ENCODE measurements around the gene SGSH.

The SGSH gene

DNA sequence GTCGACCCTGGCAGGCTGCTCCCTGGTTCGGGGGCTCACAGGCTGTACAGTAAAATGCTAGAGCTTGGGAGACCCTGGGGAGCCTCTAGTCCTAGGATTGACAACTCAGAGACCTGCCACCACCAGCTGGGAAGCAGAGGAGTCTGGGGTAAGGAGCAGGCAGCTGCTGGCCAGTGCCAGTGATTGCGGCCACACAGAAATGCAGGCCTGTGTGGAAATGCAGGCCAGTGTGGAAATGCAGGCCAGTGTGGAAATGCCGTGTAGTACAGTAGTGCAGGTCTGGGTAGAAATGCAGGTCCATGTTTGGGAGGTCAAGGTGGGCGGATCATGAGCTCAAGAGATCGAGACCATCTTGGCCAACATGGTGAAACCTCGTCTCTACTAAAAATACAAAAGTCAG, 23.5 kb downstream of the SGSH start:
- H3K4me3 ChIP-seq = no peak overlapping the region
- no peaks in the 10 kb centered on the region for H3K9me3 ChIP-seq
- H3K36me3 ChIP-seq = no peaks in the 10 kb centered on the region
- peaks cover 0 to 10% (median 4%) of the 10 kb centered on the region in 4 donors for H3K4me1 ChIP-seq
- TF ChIP-seq, protein P1, sequence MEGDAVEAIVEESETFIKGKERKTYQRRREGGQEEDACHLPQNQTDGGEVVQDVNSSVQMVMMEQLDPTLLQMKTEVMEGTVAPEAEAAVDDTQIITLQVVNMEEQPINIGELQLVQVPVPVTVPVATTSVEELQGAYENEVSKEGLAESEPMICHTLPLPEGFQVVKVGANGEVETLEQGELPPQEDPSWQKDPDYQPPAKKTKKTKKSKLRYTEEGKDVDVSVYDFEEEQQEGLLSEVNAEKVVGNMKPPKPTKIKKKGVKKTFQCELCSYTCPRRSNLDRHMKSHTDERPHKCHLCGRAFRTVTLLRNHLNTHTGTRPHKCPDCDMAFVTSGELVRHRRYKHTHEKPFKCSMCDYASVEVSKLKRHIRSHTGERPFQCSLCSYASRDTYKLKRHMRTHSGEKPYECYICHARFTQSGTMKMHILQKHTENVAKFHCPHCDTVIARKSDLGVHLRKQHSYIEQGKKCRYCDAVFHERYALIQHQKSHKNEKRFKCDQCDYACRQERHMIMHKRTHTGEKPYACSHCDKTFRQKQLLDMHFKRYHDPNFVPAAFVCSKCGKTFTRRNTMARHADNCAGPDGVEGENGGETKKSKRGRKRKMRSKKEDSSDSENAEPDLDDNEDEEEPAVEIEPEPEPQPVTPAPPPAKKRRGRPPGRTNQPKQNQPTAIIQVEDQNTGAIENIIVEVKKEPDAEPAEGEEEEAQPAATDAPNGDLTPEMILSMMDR (IDR thresholded peaks at IDR 0.05) = no peak
- intact Hi-C loops (cut with DNase I; ENCODE audit: low total_unique reads) = loop anchor here (10.0 kb wide), 1 partner anchor 168 kb away; no protein-coding TSS in a partner anchor
- H3K27me3 ChIP-seq = peaks cover 0 to 39% of the 10 kb centered on the region in 2 donors
- DNase-seq = no peak
- H3K27ac ChIP-seq = no peak overlapping the region

DNA sequence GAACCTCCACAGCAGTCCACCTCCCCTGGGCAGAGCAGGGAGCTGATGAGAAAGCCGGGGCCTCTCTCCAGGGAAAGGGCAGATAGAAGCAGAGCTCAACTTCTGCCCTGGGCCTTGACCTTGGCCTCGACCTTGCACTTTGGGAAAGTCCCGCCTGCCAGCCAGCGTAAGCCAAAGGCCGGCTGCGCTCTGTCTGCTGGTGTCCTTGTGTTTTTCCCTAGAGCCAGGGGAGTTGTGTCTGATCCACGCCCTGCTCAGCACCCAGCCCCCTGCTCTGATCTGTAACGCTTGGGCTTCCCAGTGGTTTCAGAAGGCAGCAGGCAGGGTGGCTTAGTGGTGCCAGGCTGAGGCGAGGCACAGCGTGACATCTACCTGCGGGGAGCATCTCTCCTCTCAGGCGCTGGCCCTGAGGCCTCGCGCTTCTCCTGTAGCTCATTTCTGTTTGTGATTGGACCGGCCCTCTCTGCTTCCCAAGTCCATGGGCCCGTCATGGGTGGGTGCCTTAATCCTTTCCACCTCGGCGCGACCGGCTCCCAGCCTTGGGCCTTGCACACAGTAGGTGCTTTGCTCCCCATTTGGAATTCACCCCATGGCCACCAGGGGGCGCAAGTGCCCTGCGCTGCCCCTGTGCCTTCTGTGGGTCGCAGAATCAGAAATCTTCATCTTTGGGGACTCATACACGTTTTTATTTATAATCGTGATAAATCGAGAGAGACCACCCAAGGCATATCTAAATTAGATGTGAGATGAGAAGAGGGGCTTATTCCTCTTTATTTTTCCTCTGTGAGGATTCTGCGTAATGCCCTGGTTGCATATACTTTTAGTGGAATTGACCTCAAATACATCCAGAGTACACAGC, 24.2 kb downstream of the SGSH start:
- intact Hi-C loops (cut with DNase I; ENCODE audit: low total_unique reads) = loop anchor here (10.0 kb wide), 1 partner anchor 169 kb away; no protein-coding TSS in a partner anchor
- TF ChIP-seq, protein P1 (IDR thresholded peaks at IDR 0.05) = peak; percentile 83 to 85
- H3K9me3 ChIP-seq = no peaks in the 10 kb centered on the region
- peaks cover 0 to 15% (median 6%) of the 10 kb centered on the region in 4 donors for H3K4me1 ChIP-seq
- no peak for DNase-seq
- H3K27me3 ChIP-seq = peaks cover 0 to 43% of the 10 kb centered on the region in 2 donors
- no peak overlapping the region for H3K27ac ChIP-seq
- H3K36me3 ChIP-seq = no peaks in the 10 kb centered on the region
- no peak overlapping the region for H3K4me3 ChIP-seq

DNA sequence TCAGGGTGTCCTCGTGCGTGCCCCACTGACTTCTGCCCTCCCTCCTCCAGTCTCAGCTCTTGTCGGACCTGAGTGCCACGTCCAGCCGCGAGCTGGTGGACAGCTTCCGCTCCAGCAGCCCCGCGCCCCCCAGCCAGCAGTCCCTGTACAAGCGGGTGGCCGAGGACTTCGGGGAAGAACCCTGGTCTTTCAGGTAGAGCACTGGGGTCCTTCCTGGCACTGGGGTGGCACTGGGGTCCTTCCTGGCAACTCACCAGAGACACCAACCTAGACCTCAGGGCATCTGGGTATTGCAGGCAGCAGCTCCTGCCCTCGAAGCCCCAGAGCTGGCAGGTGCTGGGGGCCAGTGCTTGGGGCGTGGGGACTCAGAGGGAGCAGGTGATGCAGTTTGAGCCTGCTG, 25.0 kb downstream of the SGSH start:
- no peak overlapping the region for H3K4me3 ChIP-seq
- no peaks in the 10 kb centered on the region for H3K36me3 ChIP-seq
- no peak overlapping the region for H3K27ac ChIP-seq
- H3K4me1 ChIP-seq = peaks cover 0 to 15% (median 6%) of the 10 kb centered on the region in 4 donors
- no peaks in the 10 kb centered on the region for H3K9me3 ChIP-seq
- H3K27me3 ChIP-seq = peaks cover 0 to 47% of the 10 kb centered on the region in 2 donors
- TF ChIP-seq, protein P1 (IDR thresholded peaks at IDR 0.05) = no peak
- intact Hi-C loops (cut with DNase I; ENCODE audit: low total_unique reads) = loop anchor here (10.0 kb wide), 1 partner anchor 170 kb away; no protein-coding TSS in a partner anchor
- DNase-seq = no peak

DNA sequence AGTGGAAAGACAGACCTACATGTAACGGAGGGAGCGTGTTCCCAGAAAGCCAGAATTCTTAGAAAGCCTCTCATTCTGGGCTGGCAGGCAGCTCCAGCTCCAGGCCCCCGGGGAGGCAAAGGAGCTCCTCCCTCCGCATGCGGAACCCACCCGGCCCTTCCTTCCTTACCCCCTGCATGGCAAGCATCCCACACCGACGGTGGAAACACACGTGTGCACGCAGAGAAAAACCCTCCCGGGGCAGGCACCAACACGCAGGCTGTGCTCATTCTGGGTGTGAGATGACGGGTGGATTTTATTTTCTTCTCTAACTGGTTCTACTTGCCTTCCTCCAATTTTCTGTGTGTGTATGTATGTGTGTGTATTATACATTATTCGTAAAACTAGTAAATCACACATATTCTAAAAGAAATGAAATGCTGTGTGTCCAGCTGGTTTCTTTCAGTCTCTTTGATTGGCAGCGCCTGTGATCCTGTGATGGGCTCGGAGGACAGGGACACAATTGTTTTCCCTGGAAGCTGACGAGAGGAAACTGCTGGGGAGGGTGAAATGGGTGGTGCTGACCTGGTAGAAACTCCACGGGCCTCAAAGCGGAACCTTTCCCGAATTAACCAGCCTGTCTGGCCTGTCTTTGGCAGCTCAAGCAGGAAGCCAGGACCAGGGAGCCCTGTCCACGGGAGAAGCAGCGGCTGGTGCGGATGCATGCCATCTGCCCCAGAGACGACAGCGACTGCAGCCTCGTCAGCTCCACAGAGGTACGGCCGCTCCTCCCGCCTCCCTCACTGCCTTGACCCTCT, 28.1 kb downstream of the SGSH start:
- intact Hi-C loops (cut with DNase I; ENCODE audit: low total_unique reads) = loop anchor here (10.0 kb wide), 1 partner anchor 173 kb away; no protein-coding TSS in a partner anchor

DNA sequence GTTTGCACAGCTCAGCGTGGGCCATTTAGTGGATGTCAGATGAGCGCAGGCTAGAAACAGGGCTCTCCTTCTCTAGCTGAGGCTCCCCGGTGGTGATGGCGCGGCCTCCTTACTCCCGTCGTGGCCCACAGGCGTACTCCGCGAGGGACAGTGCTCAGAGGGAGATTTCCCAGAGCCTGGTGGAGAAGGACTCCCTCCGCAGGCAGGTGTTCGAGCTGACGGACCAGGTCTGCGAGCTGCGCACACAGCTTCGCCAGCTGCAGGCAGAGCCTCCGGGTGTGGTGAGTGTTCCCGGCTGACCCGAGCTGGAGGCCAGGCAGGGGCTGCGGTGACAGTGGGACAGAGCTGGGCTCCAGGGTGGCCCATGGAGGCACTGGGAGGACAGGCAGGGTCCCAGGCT, 28.9 kb downstream of the SGSH start:
- peaks cover 0 to 19% (median 10%) of the 10 kb centered on the region in 4 donors for H3K4me1 ChIP-seq
- no peak for DNase-seq
- no peak overlapping the region for H3K27ac ChIP-seq
- H3K36me3 ChIP-seq = no peaks in the 10 kb centered on the region
- no peak overlapping the region for H3K4me3 ChIP-seq
- no peaks in the 10 kb centered on the region for H3K9me3 ChIP-seq
- H3K27me3 ChIP-seq = peaks cover 0 to 69% of the 10 kb centered on the region in 2 donors
- TF ChIP-seq, protein P1 (IDR thresholded peaks at IDR 0.05) = no peak
- intact Hi-C loops (cut with DNase I; ENCODE audit: low total_unique reads) = loop anchor here (10.0 kb wide), 1 partner anchor 174 kb away; no protein-coding TSS in a partner anchor

More for the DNA sequence above, 28.1 kb downstream of the SGSH start:
- Histone ChIP-seq H3K27ac (no peak overlapping the region), H3K36me3 (no peaks in the 10 kb centered on the region), H3K4me3 (no peak overlapping the region), H3K27me3 (peaks cover 0 to 68% of the 10 kb centered on the region in 2 donors), H3K4me1 (peaks cover 0 to 19% (median 10%) of the 10 kb centered on the region in 4 donors), H3K9me3 (no peaks in the 10 kb centered on the region)
- TF ChIP-seq, protein P1 (IDR thresholded peaks at IDR 0.05) = no peak
- DNase-seq = no peak

Data from tibial artery (tissue), 4 donors.